ENCODE measurements around the gene TP53TG5. TPM values are rescaled to one million over a fixed set of nuclear protein-coding genes. Genes with fewer than 3 reads are reported as not detected.

TP53TG5 gene
- total RNA-seq, 1 donor from 2014 or later, result not detected

- DNase-seq (ENCODE audit: low read depth), result peak; percentile 12
These were observed 27.6 kb upstream of the TP53TG5 start for GRCh38 chr20:45405571-45406259.

- DNase-seq (ENCODE audit: low read depth), result no peak
These were observed 26.3 kb upstream of the TP53TG5 start for GRCh38 chr20:45404438-45404837.

- DNase-seq (ENCODE audit: low read depth), result peak; percentile 26
These were observed 24.8 kb upstream of the TP53TG5 start for GRCh38 chr20:45402946-45403345.

GRCh38 chr20:45400346-45401031 lies 22.4 kb upstream of the TP53TG5 start:
- no peak for DNase-seq (ENCODE audit: low read depth)

- no peak for DNase-seq (ENCODE audit: low read depth)
These were observed 20.9 kb upstream of the TP53TG5 start for GRCh38 chr20:45399018-45399417.

- DNase-seq (ENCODE audit: low read depth), result no peak
These were observed 16.9 kb upstream of the TP53TG5 start for GRCh38 chr20:45395114-45395415.

- DNase-seq (ENCODE audit: low read depth), result no peak
These were observed 16.3 kb upstream of the TP53TG5 start for GRCh38 chr20:45394221-45395113.

GRCh38 chr20:45392733-45393132 lies 14.6 kb upstream of the TP53TG5 start:
- DNase-seq (ENCODE audit: low read depth), result no peak

- DNase-seq (ENCODE audit: low read depth), result no peak
These were observed 13.4 kb upstream of the TP53TG5 start for GRCh38 chr20:45391559-45391958.

GRCh38 chr20:45390931-45391330 lies 12.8 kb upstream of the TP53TG5 start:
- no peak for DNase-seq (ENCODE audit: low read depth)

- no peak for DNase-seq (ENCODE audit: low read depth)
These were observed 9.1 kb upstream of the TP53TG5 start for GRCh38 chr20:45387274-45387673.

GRCh38 chr20:45377269-45377668 lies 856 bp downstream of the TP53TG5 start:
- DNase-seq (ENCODE audit: low read depth), result no peak

- no peak for DNase-seq (ENCODE audit: low read depth)
These were observed 3.2 kb downstream of the TP53TG5 start for GRCh38 chr20:45374966-45375365.

- no peak for DNase-seq (ENCODE audit: low read depth)
These were observed 4.0 kb downstream of the TP53TG5 start for GRCh38 chr20:45374101-45374467.

GRCh38 chr20:45373353-45374100 lies 4.6 kb downstream of the TP53TG5 start:
- DNase-seq (ENCODE audit: low read depth), result peak; percentile 67

- DNase-seq (ENCODE audit: low read depth), result no peak
These were observed 5.3 kb downstream of the TP53TG5 start for GRCh38 chr20:45372646-45373352.

GRCh38 chr20:45372241-45372640 lies 5.9 kb downstream of the TP53TG5 start:
- DNase-seq (ENCODE audit: low read depth), result no peak

- no peak for DNase-seq (ENCODE audit: low read depth)
These were observed 7.5 kb downstream of the TP53TG5 start for GRCh38 chr20:45370571-45371160.

GRCh38 chr20:45368221-45368980 lies 9.7 kb downstream of the TP53TG5 start:
- peak; percentile 71 for DNase-seq (ENCODE audit: low read depth)

GRCh38 chr20:45367126-45367525 lies 11.0 kb downstream of the TP53TG5 start:
- no peak for DNase-seq (ENCODE audit: low read depth)
